GM18951 (cell line): ENCODE measurements around the gene SPDEF.

ENCODE experiments used
- POLR2A ChIP-seq: IDR thresholded peaks from 4 replicates; pipeline ENCODE4 v1.6.1; 2011; ENCODE audit warnings: mild to moderate bottlenecking; ENCODE audit not compliant: insufficient read length, insufficient read depth; ENCODE audit errors: extremely low read depth
- in situ Hi-C: fragments of 300-500 bp; cut with MboI; formaldehyde crosslinking; loops from one replicate; pipeline ENCODE4 v1.12.0; 2022; ENCODE audit warnings: low sequenced_read_pairs, mixed read lengths, inconsistent platforms; ENCODE audit not compliant: unreplicated experiment

The SPDEF gene

GRCh38 chr6:34553750-34554149 lies 2.4 kb downstream of the SPDEF start:
- in situ Hi-C loops: no loop called here
- TF ChIP-seq POLR2A: no peak

- in situ Hi-C loops: no loop called here
Measured at GRCh38 chr6:34553146-34553545, 3.0 kb downstream of the SPDEF start.

GRCh38 chr6:34552620-34553019 lies 3.5 kb downstream of the SPDEF start:
- TF ChIP-seq POLR2A: no peak
- in situ Hi-C loops: no loop called here

More at GRCh38 chr6:34553146-34553545, 3.0 kb downstream of the SPDEF start:
- no peak for TF ChIP-seq POLR2A

- TF ChIP-seq POLR2A: no peak
- in situ Hi-C loops: no loop called here
Measured at GRCh38 chr6:34551720-34552119, 4.4 kb downstream of the SPDEF start.

- in situ Hi-C loops: no loop called here
- TF ChIP-seq POLR2A: no peak
Measured at GRCh38 chr6:34549804-34550202, 6.3 kb downstream of the SPDEF start.

- TF ChIP-seq POLR2A: no peak
- in situ Hi-C loops: no loop called here
Measured at GRCh38 chr6:34549026-34549803, 6.9 kb downstream of the SPDEF start.

GRCh38 chr6:34547701-34548644 lies 8.2 kb downstream of the SPDEF start:
- in situ Hi-C loops: no loop called here

GRCh38 chr6:34546551-34547321 lies 9.4 kb downstream of the SPDEF start:
- in situ Hi-C loops: no loop called here
- TF ChIP-seq POLR2A: no peak

More at GRCh38 chr6:34547701-34548644, 8.2 kb downstream of the SPDEF start:
- no peak for TF ChIP-seq POLR2A

GRCh38 chr6:34544776-34545471 lies 11.2 kb downstream of the SPDEF start:
- in situ Hi-C loops: no loop called here
- TF ChIP-seq POLR2A: no peak

- no peak for TF ChIP-seq POLR2A
- in situ Hi-C loops: no loop called here
Measured at GRCh38 chr6:34544052-34544604, 12.0 kb downstream of the SPDEF start.

- in situ Hi-C loops: no loop called here
- TF ChIP-seq POLR2A: no peak
Measured at GRCh38 chr6:34543421-34543820, 12.7 kb downstream of the SPDEF start.

- in situ Hi-C loops: no loop called here
- no peak for TF ChIP-seq POLR2A
Measured at GRCh38 chr6:34540841-34541240, 15.3 kb downstream of the SPDEF start.
